HEK293 (cell line): ENCODE measurements around the gene GATA1.

ENCODE experiments used
- CTCF ChIP-seq: fragments of 450-650 bp; formaldehyde crosslinking; IDR thresholded peaks from 2 replicates; pipeline ENCODE4 v1.5.1; 2016; ENCODE audit warnings: missing biosample characterization, missing genetic modification characterization
- GLI4 ChIP-seq: fragments of 450-650 bp; formaldehyde crosslinking; IDR thresholded peaks from 2 replicates; pipeline ENCODE4 v1.5.1; 2016; ENCODE audit warnings: missing biosample characterization, missing genetic modification characterization
- MZF1 ChIP-seq: fragments of 450-650 bp; formaldehyde crosslinking; IDR thresholded peaks from 2 replicates; pipeline ENCODE4 v1.5.1; 2017; ENCODE audit warnings: missing biosample characterization, missing genetic modification characterization, borderline replicate concordance
- REST ChIP-seq: fragments of 450-650 bp; formaldehyde crosslinking; IDR thresholded peaks from 2 replicates; pipeline ENCODE4 v1.5.1; 2016; ENCODE audit warnings: missing biosample characterization, missing genetic modification characterization
- ZBTB21 ChIP-seq: fragments of 450-650 bp; formaldehyde crosslinking; IDR thresholded peaks from 2 replicates; pipeline ENCODE4 v1.5.1; 2017; ENCODE audit warnings: missing biosample characterization, missing genetic modification characterization
- ZBTB7A ChIP-seq: fragments of 450-650 bp; formaldehyde crosslinking; IDR thresholded peaks from 2 replicates; pipeline ENCODE4 v1.5.1; 2016; ENCODE audit warnings: low read depth, missing biosample characterization, missing genetic modification characterization
- ZNF2 ChIP-seq: fragments of 450-650 bp; formaldehyde crosslinking; IDR thresholded peaks from 2 replicates; pipeline ENCODE4 v1.5.1; 2016; ENCODE audit warnings: missing biosample characterization, missing genetic modification characterization
- ZNF274 ChIP-seq, 2 experiments: fragments of 200-500 bp in 1 of 2; fragments of 450-650 bp in 1 of 2; sonication (Bioruptor generic) in 1 of 2; formaldehyde crosslinking in 1 of 2; IDR thresholded peaks; 2 replicates each; pipeline versions ENCODE4 v1.5.1 to v1.6.1; 2014 to 2016; ENCODE audit warnings: borderline replicate concordance in 1 of 2, inconsistent platforms in 1 of 2, low read length in 1 of 2, missing biosample characterization in 1 of 2, missing genetic modification characterization in 1 of 2
- ZNF629 ChIP-seq: fragments of 450-650 bp; formaldehyde crosslinking; IDR thresholded peaks from 2 replicates; pipeline ENCODE4 v1.5.1; 2017; ENCODE audit warnings: missing biosample characterization, missing genetic modification characterization
- TF ChIP-seq, protein P1 (sequence below): fragments of 450-650 bp; formaldehyde crosslinking; IDR thresholded peaks from 2 replicates; pipeline ENCODE4 v1.5.1; 2016; ENCODE audit warnings: missing biosample characterization, missing genetic modification characterization
- TF ChIP-seq, protein P2 (sequence below): fragments of 450-650 bp; formaldehyde crosslinking; IDR thresholded peaks from 2 replicates; pipeline ENCODE4 v1.5.1; 2016; ENCODE audit warnings: missing biosample characterization, missing genetic modification characterization, low read depth

- no peak for TF ChIP-seq REST
- no peak for TF ChIP-seq CTCF (tag by site-specific recombination)
- no peak for TF ChIP-seq ZBTB7A (tag by site-specific recombination)
- no peak for TF ChIP-seq ZNF2 (tag by site-specific recombination)
- TF ChIP-seq MZF1 (tag by site-specific recombination): no peak
- TF ChIP-seq ZNF274 (IDR thresholded peaks at IDR 0.05; ENCODE audit: low read length): no peak
- no peak for TF ChIP-seq ZNF274 (tag by site-specific recombination; IDR thresholded peaks at IDR 0.05; ENCODE audit: borderline replicate concordance)
- TF ChIP-seq, protein P1, sequence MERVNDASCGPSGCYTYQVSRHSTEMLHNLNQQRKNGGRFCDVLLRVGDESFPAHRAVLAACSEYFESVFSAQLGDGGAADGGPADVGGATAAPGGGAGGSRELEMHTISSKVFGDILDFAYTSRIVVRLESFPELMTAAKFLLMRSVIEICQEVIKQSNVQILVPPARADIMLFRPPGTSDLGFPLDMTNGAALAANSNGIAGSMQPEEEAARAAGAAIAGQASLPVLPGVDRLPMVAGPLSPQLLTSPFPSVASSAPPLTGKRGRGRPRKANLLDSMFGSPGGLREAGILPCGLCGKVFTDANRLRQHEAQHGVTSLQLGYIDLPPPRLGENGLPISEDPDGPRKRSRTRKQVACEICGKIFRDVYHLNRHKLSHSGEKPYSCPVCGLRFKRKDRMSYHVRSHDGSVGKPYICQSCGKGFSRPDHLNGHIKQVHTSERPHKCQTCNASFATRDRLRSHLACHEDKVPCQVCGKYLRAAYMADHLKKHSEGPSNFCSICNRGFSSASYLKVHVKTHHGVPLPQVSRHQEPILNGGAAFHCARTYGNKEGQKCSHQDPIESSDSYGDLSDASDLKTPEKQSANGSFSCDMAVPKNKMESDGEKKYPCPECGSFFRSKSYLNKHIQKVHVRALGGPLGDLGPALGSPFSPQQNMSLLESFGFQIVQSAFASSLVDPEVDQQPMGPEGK (tag by site-specific recombination): no peak
- TF ChIP-seq, protein P2, sequence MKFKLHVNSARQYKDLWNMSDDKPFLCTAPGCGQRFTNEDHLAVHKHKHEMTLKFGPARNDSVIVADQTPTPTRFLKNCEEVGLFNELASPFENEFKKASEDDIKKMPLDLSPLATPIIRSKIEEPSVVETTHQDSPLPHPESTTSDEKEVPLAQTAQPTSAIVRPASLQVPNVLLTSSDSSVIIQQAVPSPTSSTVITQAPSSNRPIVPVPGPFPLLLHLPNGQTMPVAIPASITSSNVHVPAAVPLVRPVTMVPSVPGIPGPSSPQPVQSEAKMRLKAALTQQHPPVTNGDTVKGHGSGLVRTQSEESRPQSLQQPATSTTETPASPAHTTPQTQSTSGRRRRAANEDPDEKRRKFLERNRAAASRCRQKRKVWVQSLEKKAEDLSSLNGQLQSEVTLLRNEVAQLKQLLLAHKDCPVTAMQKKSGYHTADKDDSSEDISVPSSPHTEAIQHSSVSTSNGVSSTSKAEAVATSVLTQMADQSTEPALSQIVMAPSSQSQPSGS (tag by site-specific recombination): no peak
- TF ChIP-seq GLI4 (tag by site-specific recombination): no peak
- TF ChIP-seq ZBTB21 (tag by site-specific recombination): no peak
- no peak for TF ChIP-seq ZNF629 (tag by site-specific recombination)
Observed at GRCh38 chrX:48839686-48840085, 53.3 kb downstream of the GATA1 start.
